Measurements from ENCODE around the gene GOLGA3. TPM values are rescaled to one million over a fixed set of nuclear protein-coding genes. Genes with fewer than 3 reads are reported as not detected.

Gene GOLGA3
- total RNA-seq, 2 donors from 2014 or later = 32.2 to 49.8 TPM

GRCh38 chr12:132720606-132721345 lies 107.9 kb downstream of the GOLGA3 start:
- no peak overlapping the region for H3K4me3 ChIP-seq
- peaks cover 75% of the 10 kb centered on the region for H3K36me3 ChIP-seq
- no peak for TF ChIP-seq CTCF (IDR thresholded peaks at IDR 0.05)
- H3K4me1 ChIP-seq = peaks cover 0 to 3% of the 10 kb centered on the region in 2 donors
- no peak for DNase-seq (ENCODE audit: low spot score)
- H3K27ac ChIP-seq = no peak overlapping the region
- no peaks in the 10 kb centered on the region for H3K9me3 ChIP-seq
- no peaks in the 10 kb centered on the region for H3K27me3 ChIP-seq

DNA sequence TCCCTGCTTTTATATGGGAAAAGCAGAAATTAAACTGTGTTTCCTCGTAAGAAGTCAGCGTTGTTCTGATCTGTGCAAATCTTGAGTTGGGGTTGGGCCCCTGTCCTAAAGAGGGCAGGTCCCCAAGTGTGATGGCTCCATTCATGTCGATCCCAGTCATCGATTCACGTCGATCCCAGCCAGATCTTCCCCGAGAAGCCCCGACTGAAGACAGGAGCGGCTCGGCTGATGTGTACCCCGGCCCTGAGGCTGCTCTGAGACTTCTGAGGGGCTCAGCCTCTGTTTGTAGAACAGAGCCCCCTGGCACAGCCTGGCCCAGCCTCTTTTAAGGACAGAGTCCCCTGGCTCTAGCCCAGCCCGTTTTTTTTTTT lies 108.7 kb downstream of the GOLGA3 start:
- Histone ChIP-seq H3K27me3 (no peaks in the 10 kb centered on the region), H3K36me3 (peaks cover 68% of the 10 kb centered on the region), H3K4me3 (no peak overlapping the region), H3K4me1 (peaks cover 0 to 3% of the 10 kb centered on the region in 2 donors), H3K27ac (no peak overlapping the region), H3K9me3 (no peaks in the 10 kb centered on the region)
- TF ChIP-seq CTCF (IDR thresholded peaks at IDR 0.05) = no peak
- DNase-seq (ENCODE audit: low spot score) = no peak

DNA sequence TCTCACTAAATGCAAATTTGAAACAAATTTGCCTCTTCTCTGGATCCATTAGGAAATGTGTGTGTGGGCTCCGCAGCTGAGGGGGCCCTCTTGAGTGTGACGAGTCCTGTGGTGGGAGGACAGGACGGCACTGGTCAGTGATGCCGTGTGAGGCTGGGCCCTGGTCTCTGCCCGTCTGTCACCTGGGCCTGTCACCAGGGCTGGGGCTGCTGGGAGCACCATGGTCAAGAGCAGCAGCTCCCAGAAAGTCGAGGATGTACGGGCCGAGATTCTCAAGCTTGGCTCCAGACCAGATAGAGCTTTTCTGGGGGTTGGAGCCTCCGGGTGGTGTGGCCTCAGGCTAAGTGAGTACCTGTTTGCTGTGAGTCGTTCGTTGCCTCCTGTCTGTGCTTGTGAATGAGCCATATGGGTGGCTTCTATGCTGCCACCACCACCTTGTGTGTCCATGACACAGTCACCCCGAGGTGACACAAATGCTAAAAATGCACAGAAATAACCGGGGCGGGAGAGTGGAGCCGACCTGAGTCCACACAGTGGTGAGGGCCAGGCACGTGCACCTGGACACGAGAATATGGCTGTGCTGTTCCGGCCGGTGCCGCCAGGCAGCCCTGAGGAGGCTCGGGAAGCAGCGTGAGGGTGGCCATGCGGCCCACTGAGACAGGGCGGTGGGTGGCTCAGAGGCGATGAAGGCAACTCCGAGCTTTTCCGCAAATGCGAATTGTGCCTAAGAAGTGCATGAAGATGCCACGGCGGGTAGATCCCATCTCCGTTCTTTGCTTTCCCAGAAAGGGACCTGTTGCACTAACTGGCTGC lies 109.3 kb downstream of the GOLGA3 start:
- no peak overlapping the region for H3K4me3 ChIP-seq
- no peak for DNase-seq (ENCODE audit: low spot score)
- TF ChIP-seq CTCF (IDR thresholded peaks at IDR 0.05) = no peak
- H3K27me3 ChIP-seq = no peaks in the 10 kb centered on the region
- peaks cover 67% of the 10 kb centered on the region for H3K36me3 ChIP-seq
- no peaks in the 10 kb centered on the region for H3K9me3 ChIP-seq
- H3K4me1 ChIP-seq = peaks cover 0 to 3% of the 10 kb centered on the region in 2 donors
- H3K27ac ChIP-seq = no peak overlapping the region

Other genes starting within 250 kb of the GOLGA3 start
- gene LRCOL1, start 218.3 kb downstream of the GOLGA3 start, total RNA-seq = not detected
- gene P2RX2, start 210.1 kb downstream of the GOLGA3 start, total RNA-seq = not detected
- 10 to 100 TPM; 10.2 to 13.9 TPM for gene POLE, start 141.5 kb downstream of the GOLGA3 start, total RNA-seq
- gene PXMP2, start 141.3 kb downstream of the GOLGA3 start, total RNA-seq = 10 to 100 TPM; 43.0 to 65.7 TPM
- 10 to 100 TPM; 12.8 to 20.0 TPM for gene PGAM5, start 118.0 kb downstream of the GOLGA3 start, total RNA-seq
- 10 to 100 TPM; 23.8 to 24.2 TPM for gene ANKLE2, start 67.0 kb downstream of the GOLGA3 start, total RNA-seq
- 10 to 100 TPM; 13.6 to 13.8 TPM for gene CHFR, start 58.7 kb upstream of the GOLGA3 start, total RNA-seq
- gene ZNF605, start 127.4 kb upstream of the GOLGA3 start, total RNA-seq = 10 to 100 TPM in 1 of 2 donors, 1 to 10 TPM in 1; 3.3 to 11.7 TPM
- gene ZNF26, start 157.5 kb upstream of the GOLGA3 start, total RNA-seq = 1 to 10 TPM; 2.2 to 6.6 TPM
- 10 to 100 TPM in 1 of 2 donors, 1 to 10 TPM in 1; 8.5 to 10.1 TPM for gene ZNF84, start 208.6 kb upstream of the GOLGA3 start, total RNA-seq